HAP-1 (cell line): Measurements from ENCODE around the gene DNAAF9.

ENCODE experiments used
- DNase-seq, 2 experiments: peaks; one replicate each; pipeline ENCODE4 v3.0.0-alpha.2; 2016 to 2020; ENCODE audit warnings: low spot score in 2 of 2
- H3K27me3 ChIP-seq: fragments of 250-450 bp; sonication (Bioruptor Pico); 2 replicates; pipeline ENCODE4 v1.5.1; 2020; ENCODE audit warnings: low read depth, mild to moderate bottlenecking, moderate library complexity
- H3K36me3 ChIP-seq: fragments of 250-450 bp; sonication (Bioruptor Pico); replicated peaks from 2 replicates; pipeline ENCODE4 v1.5.1; 2020; ENCODE audit warnings: mild to moderate bottlenecking
- H3K4me1 ChIP-seq: fragments of 250-450 bp; sonication (Bioruptor Pico); 2 replicates; pipeline ENCODE4 v1.5.1; 2020; ENCODE audit warnings: mild to moderate bottlenecking
- H3K4me3 ChIP-seq: fragments of 250-450 bp; sonication (Bioruptor Pico); 2 replicates; pipeline ENCODE4 v1.5.1; 2020; ENCODE audit warnings: mild to moderate bottlenecking, moderate library complexity
- H3K9me3 ChIP-seq: fragments of 250-450 bp; sonication (Bioruptor Pico); 2 replicates; pipeline ENCODE4 v1.5.1; 2020; ENCODE audit warnings: mild to moderate bottlenecking, moderate library complexity
- in situ Hi-C: fragments of 300-500 bp; cut with MboI; formaldehyde crosslinking; loops from 3 replicates; pipeline ENCODE4 v1.14.3; 2020; ENCODE audit warnings: low sequenced_read_pairs, inconsistent platforms, mixed read lengths

The DNAAF9 gene

GRCh38 chr20:3407040-3407770, at the start of gene DNAAF9:
DNAAF9 (minus strand) TSS chr20:3407669; CDS start chr20:3407557, 112 bp downstream.
- in situ Hi-C loops: no loop called here
- Histone ChIP-seq H3K4me1 (peaks cover 3% of the 10 kb centered on the region; the same call in 1 of the 2 replicates), H3K9me3 (no peaks in the 10 kb centered on the region), H3K27me3 (0 out of 2 replicates have a peak, but pooled peaks cover 3% of the 10 kb centered on the region), H3K4me3 (peak within 1 kb of the TSS; percentile 53), H3K36me3 (no peaks in the 10 kb centered on the region)
- DNase-seq: peak; percentile 49 to 82

- H3K4me1 ChIP-seq: no peaks in the 10 kb centered on the region
- no peak overlapping the region for H3K4me3 ChIP-seq
- in situ Hi-C loops: no loop called here
- no peak for DNase-seq
- no peaks in the 10 kb centered on the region for H3K27me3 ChIP-seq
- H3K9me3 ChIP-seq: no peaks in the 10 kb centered on the region
- no peaks in the 10 kb centered on the region for H3K36me3 ChIP-seq
Measured at GRCh38 chr20:3456648-3457047, 49.2 kb upstream of the DNAAF9 start.

DNA sequence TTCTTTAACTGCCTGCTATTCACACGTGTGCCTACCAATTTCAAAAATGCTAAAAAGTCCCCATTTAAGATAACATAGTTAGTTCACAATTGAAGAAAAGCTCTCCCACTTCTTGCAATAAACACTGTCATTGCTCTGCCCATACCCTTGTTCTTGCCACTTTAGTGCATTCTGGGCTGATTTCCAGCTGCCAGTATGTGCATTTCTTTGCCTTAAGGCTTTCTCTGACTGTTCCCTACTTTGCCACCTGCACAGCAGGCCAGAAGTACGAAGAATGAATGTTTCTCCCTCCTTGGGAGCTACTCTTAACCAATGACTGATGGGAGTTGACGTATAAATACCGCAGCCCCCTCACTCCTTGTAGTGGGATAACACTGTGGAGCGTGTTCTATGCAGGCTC, 47.4 kb upstream of the DNAAF9 start:
- Histone ChIP-seq H3K36me3 (no peaks in the 10 kb centered on the region), H3K9me3 (no peaks in the 10 kb centered on the region), H3K4me3 (no peak overlapping the region), H3K4me1 (no peaks in the 10 kb centered on the region), H3K27me3 (0 out of 2 replicates have a peak, but pooled peaks cover 3% of the 10 kb centered on the region)
- in situ Hi-C loops: no loop called here
- no peak for DNase-seq

DNA sequence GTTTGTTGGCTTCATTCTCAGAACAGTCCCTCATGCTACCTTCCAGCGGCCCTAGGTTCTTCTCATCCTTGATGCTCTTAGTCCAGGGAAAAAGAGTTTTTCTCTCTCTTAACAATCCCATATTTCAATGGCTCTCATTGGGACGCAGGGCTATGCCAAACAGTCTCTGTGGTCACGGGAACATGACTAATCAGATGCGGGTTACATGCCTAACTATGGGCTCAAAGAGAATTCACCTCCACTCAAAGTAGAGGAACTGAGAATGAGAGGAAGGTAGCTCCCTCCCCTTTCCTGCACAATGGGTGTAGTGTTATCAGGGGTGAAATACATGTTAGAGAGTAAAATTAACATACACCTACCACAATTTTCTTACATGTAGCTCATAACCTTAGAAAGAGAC, 45.2 kb upstream of the DNAAF9 start:
- Histone ChIP-seq H3K4me1 (no peaks in the 10 kb centered on the region), H3K36me3 (no peaks in the 10 kb centered on the region), H3K27me3 (0 out of 2 replicates have a peak, but pooled peaks cover 3% of the 10 kb centered on the region), H3K9me3 (no peaks in the 10 kb centered on the region), H3K4me3 (no peak overlapping the region)
- DNase-seq: no peak
- in situ Hi-C loops: no loop called here

DNA sequence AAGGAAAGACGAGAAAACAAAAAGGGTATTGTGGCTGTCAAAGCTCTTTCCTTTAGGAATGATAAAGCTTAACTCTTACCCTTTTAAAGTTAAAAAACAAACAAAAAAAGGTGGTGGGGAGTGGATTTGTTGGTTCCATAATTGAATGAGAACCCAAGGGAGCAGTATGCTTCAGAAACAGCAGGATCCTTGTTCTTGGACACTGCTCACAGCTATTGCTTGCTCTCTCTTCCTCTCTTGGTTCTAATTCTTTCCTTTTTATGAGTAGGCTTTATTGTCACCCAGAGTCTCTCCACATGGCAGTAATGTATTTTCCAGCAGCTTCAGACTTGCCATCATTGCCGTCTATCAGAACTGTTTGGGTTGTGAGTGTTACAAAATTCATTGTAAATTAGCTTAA, 44.7 kb upstream of the DNAAF9 start:
- H3K9me3 ChIP-seq: no peaks in the 10 kb centered on the region
- H3K36me3 ChIP-seq: no peaks in the 10 kb centered on the region
- H3K4me3 ChIP-seq: no peak overlapping the region
- in situ Hi-C loops: no loop called here
- no peak for DNase-seq
- H3K27me3 ChIP-seq: 0 out of 2 replicates have a peak, but pooled peaks cover 3% of the 10 kb centered on the region
- H3K4me1 ChIP-seq: no peaks in the 10 kb centered on the region

- no peak for DNase-seq
- no peaks in the 10 kb centered on the region for H3K36me3 ChIP-seq
- H3K9me3 ChIP-seq: no peaks in the 10 kb centered on the region
- H3K4me3 ChIP-seq: no peak overlapping the region
- no peaks in the 10 kb centered on the region for H3K4me1 ChIP-seq
- in situ Hi-C loops: no loop called here
- peaks cover 6% of the 10 kb centered on the region; the same call in 1 of the 2 replicates for H3K27me3 ChIP-seq
Measured at GRCh38 chr20:3449319-3449718, 41.9 kb upstream of the DNAAF9 start.

GRCh38 chr20:3447321-3447720, 39.9 kb upstream of the DNAAF9 start:
- Histone ChIP-seq H3K36me3 (no peaks in the 10 kb centered on the region), H3K27me3 (peaks cover 6% of the 10 kb centered on the region; the same call in 1 of the 2 replicates), H3K4me3 (no peak overlapping the region), H3K4me1 (no peaks in the 10 kb centered on the region), H3K9me3 (no peaks in the 10 kb centered on the region)
- in situ Hi-C loops: no loop called here
- no peak for DNase-seq

DNA sequence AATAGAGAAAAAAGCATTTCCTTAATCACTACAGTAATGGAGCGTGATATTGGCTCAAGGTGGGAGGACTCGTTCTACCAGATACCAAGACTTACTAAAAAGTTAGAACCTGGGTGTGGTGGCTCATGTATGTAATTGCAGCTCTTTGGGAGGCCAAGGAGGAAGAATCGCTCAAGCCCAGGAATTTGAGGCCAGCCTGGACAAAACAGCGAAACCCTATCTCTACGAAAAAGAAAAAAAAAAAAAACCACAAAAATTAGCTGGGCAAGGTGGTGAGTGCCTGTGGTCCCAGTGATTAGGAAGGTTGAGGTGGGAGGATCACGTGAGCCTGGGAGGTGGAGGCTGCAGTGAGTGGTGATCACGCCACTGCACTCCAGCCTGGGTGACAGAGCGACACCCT, 39.3 kb upstream of the DNAAF9 start:
- Histone ChIP-seq H3K4me1 (no peaks in the 10 kb centered on the region), H3K27me3 (peaks cover 6% of the 10 kb centered on the region; the same call in 1 of the 2 replicates), H3K36me3 (no peaks in the 10 kb centered on the region), H3K4me3 (no peak overlapping the region), H3K9me3 (no peaks in the 10 kb centered on the region)
- no peak for DNase-seq
- in situ Hi-C loops: no loop called here

GRCh38 chr20:3436864-3437574, 29.6 kb upstream of the DNAAF9 start:
- in situ Hi-C loops: no loop called here
- Histone ChIP-seq H3K9me3 (no peaks in the 10 kb centered on the region), H3K36me3 (no peaks in the 10 kb centered on the region), H3K27me3 (no peaks in the 10 kb centered on the region), H3K4me3 (no peak overlapping the region), H3K4me1 (no peaks in the 10 kb centered on the region)
- DNase-seq: peak in 1 of 2 experiments; percentile 3

- Histone ChIP-seq H3K4me3 (no peak overlapping the region), H3K36me3 (no peaks in the 10 kb centered on the region), H3K9me3 (no peaks in the 10 kb centered on the region), H3K27me3 (no peaks in the 10 kb centered on the region), H3K4me1 (no peaks in the 10 kb centered on the region)
- no peak for DNase-seq
- in situ Hi-C loops: no loop called here
Measured at GRCh38 chr20:3434232-3434631, 26.8 kb upstream of the DNAAF9 start.

- Histone ChIP-seq H3K4me1 (no peaks in the 10 kb centered on the region), H3K4me3 (no peak overlapping the region), H3K36me3 (no peaks in the 10 kb centered on the region), H3K27me3 (no peaks in the 10 kb centered on the region), H3K9me3 (no peaks in the 10 kb centered on the region)
- in situ Hi-C loops: no loop called here
- DNase-seq: no peak
Measured at GRCh38 chr20:3433744-3434143, 26.3 kb upstream of the DNAAF9 start.

DNA sequence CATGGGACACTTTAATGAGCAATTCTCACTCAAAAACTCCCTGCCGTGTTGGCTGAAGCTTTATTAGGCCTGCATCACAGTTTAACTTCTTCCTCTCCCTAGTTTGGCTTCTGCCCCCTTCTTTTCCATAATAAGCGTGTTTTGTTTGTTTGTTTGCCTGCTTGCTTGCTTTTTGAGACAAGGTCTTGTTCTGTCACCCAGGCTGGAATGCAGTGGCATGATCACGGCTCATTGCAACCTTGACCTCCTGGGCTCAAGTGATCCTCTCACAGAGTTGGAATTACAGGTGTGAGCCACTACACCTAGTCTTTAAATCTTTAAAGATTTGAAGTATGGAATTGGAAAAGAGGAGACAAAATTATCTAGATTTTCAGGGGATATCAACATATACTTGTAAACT, 25.4 kb upstream of the DNAAF9 start:
- Histone ChIP-seq H3K4me3 (no peak overlapping the region), H3K36me3 (no peaks in the 10 kb centered on the region), H3K27me3 (no peaks in the 10 kb centered on the region), H3K4me1 (no peaks in the 10 kb centered on the region), H3K9me3 (no peaks in the 10 kb centered on the region)
- in situ Hi-C loops: no loop called here
- DNase-seq: no peak

DNA sequence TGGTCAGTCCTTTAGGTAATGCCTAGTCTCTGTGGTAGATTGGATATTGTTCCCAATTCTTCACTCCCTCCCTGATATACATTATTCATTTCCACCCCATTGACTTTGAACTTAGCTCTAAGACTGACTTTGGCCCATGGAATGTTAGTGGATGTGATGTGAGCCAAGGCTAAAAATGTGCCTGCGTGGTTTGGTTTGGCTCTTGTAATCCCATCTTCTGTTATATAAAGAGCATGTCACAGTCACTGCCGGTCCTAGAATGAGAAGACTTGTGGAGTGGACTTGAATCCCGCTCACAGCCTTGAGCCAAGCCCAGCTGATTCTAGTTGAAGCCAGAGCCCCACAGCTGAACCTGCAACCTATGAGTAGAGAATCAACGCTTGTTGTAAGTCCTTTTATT, 23.6 kb upstream of the DNAAF9 start:
- H3K36me3 ChIP-seq: no peaks in the 10 kb centered on the region
- no peaks in the 10 kb centered on the region for H3K27me3 ChIP-seq
- no peaks in the 10 kb centered on the region for H3K4me1 ChIP-seq
- no peaks in the 10 kb centered on the region for H3K9me3 ChIP-seq
- no peak overlapping the region for H3K4me3 ChIP-seq
- in situ Hi-C loops: no loop called here
- DNase-seq: no peak

- Histone ChIP-seq H3K36me3 (no peaks in the 10 kb centered on the region), H3K9me3 (no peaks in the 10 kb centered on the region), H3K4me3 (no peak overlapping the region), H3K4me1 (no peaks in the 10 kb centered on the region), H3K27me3 (no peaks in the 10 kb centered on the region)
- in situ Hi-C loops: no loop called here
- no peak for DNase-seq
Measured at GRCh38 chr20:3430376-3431069, 23.1 kb upstream of the DNAAF9 start.
